HCT116 (cell line): ENCODE results near the gene CARMIL1. TPM values are rescaled to one million over a fixed set of nuclear protein-coding genes. Genes with fewer than 3 reads are reported as not detected.

ENCODE experiments used
- ATAC-seq: fragments of 200-7000 bp; cut with Tn5 transposase; 2 replicates; pipeline ENCODE4 v1.9.1; 2020; ENCODE audit warnings: mild to moderate bottlenecking, moderate library complexity
- BruUV-seq: library from RNA; stranded (reverse); fragments of 400-500 nt; replicated peaks from 2 replicates; lab custom pipeline; 2021; lab: Mats Ljungman, UMichigan
- CTCF ChIA-PET: fragments of 300-600 bp; sonication (Branson Sonifier 250); formaldehyde crosslinking; loops from one replicate; lab custom pipeline; 2021; ENCODE audit warnings: antibody characterized with exemption; lab: Charles Lee
- POLR2A ChIA-PET: fragments of 300-600, 350-600 bp; sonication (Branson Sonifier 250); formaldehyde crosslinking; loops from one replicate; lab custom pipeline; 2021; ENCODE audit warnings: antibody characterized with exemption; lab: Charles Lee
- RAD21 ChIA-PET, 2 experiments: fragments of 300-600 bp; sonication (Branson Sonifier 250); formaldehyde crosslinking; loops; one replicate each; lab custom pipeline; 2023; ENCODE audit warnings: low total read pairs in 2 of 2; ENCODE audit not compliant: uncharacterized antibody in 2 of 2, unreplicated experiment in 2 of 2, low non-redundant PET in 1 of 2; lab: Charles Lee
- DNase-seq: peaks from one replicate; pipeline ENCODE4 v3.0.0-alpha.2; 2010; ENCODE audit warnings: low read depth, low spot score
- H2AFZ ChIP-seq: fragments of 200-600 bp; shearing (Covaris generic), sonication (generic); 2 replicates; pipeline ENCODE4 v1.6.1; 2017; ENCODE audit warnings: low read depth, mixed run types, mixed read lengths, antibody characterized with exemption, low read length; ENCODE audit not compliant: poor library complexity, severe bottlenecking
- H3K27ac ChIP-seq: 2 replicates; pipeline ENCODE4 v1.5.1; 2012; ENCODE audit warnings: low read depth, low read length
- H3K27me3 ChIP-seq: fragments of 200-600 bp; sonication (generic); 2 replicates; pipeline ENCODE4 v1.6.1; 2016; ENCODE audit warnings: mixed run types, low read length, mixed read lengths; ENCODE audit not compliant: insufficient read depth
- H3K36me3 ChIP-seq, 2 experiments: fragments of 200-500 bp in 1 of 2; fragments of 200-600 bp in 1 of 2; sonication (Bioruptor generic) in 1 of 2; sonication (generic) in 1 of 2; 2 replicates each; pipeline versions ENCODE4 v1.5.1 to v1.6.1; 2014 to 2016; ENCODE audit warnings: low read length in 2 of 2, inconsistent platforms in 1 of 2, mixed read lengths in 1 of 2, mixed run types in 1 of 2; ENCODE audit not compliant: insufficient read depth in 2 of 2, control insufficient read depth in 1 of 2
- H3K4me1 ChIP-seq, 2 experiments: fragments of 200-600 bp in 1 of 2; sonication (generic) in 1 of 2; 2 replicates each; pipeline versions ENCODE4 v1.5.1 to v1.6.1; 2012 to 2017; ENCODE audit warnings: low read length in 2 of 2, inconsistent platforms in 1 of 2, mild to moderate bottlenecking in 1 of 2, mixed read lengths in 1 of 2, mixed run types in 1 of 2, moderate library complexity in 1 of 2; ENCODE audit not compliant: insufficient read depth in 2 of 2, control insufficient read depth in 1 of 2
- H3K4me2 ChIP-seq: fragments of 200-600 bp; sonication (generic); 2 replicates; pipeline ENCODE4 v1.6.1; 2017; ENCODE audit warnings: mixed run types, low read length, mixed read lengths
- H3K4me3 ChIP-seq, 2 experiments: fragments of 200-600 bp in 1 of 2; sonication (generic) in 1 of 2; replicated peaks in 1 of 2; 2 replicates each; pipeline ENCODE4 v1.5.1; 2011 to 2016; ENCODE audit warnings: low read length in 2 of 2, control low read depth in 1 of 2, low read depth in 1 of 2, mild to moderate bottlenecking in 1 of 2, mixed read lengths in 1 of 2, mixed run types in 1 of 2
- H3K79me2 ChIP-seq: fragments of 200-600 bp; sonication (generic); 2 replicates; pipeline ENCODE4 v1.6.1; 2017; ENCODE audit warnings: mild to moderate bottlenecking, mixed run types, low read length, moderate library complexity, mixed read lengths; ENCODE audit not compliant: insufficient read depth
- H3K9ac ChIP-seq: fragments of 200-600 bp; sonication (generic); 2 replicates; pipeline ENCODE4 v1.6.1; 2016; ENCODE audit warnings: low read length, mixed read lengths
- H3K9me2 ChIP-seq: fragments of 200-600 bp; sonication (generic), shearing (Covaris generic); 2 replicates; pipeline ENCODE4 v1.6.1; 2017; ENCODE audit warnings: mixed run types, mild to moderate bottlenecking, moderate library complexity; ENCODE audit not compliant: insufficient read depth
- H3K9me3 ChIP-seq, 2 experiments: fragments of 200-500 bp in 1 of 2; fragments of 200-600 bp in 1 of 2; sonication (Bioruptor generic) in 1 of 2; sonication (generic) in 1 of 2; 2 replicates each; pipeline ENCODE4 v1.6.1; 2014 to 2017; ENCODE audit warnings: low read length in 2 of 2, mixed read lengths in 2 of 2, inconsistent platforms in 1 of 2, low read depth in 1 of 2, mild to moderate bottlenecking in 1 of 2, mixed run types in 1 of 2, moderate library complexity in 1 of 2; ENCODE audit not compliant: control insufficient read depth in 1 of 2, insufficient read depth in 1 of 2
- H4K20me1 ChIP-seq: fragments of 200-600 bp; sonication (generic), shearing (Covaris generic); 2 replicates; pipeline ENCODE4 v1.6.1; 2017; ENCODE audit warnings: mixed run types, mild to moderate bottlenecking, moderate library complexity; ENCODE audit not compliant: insufficient read depth
- CEBPB ChIP-seq: IDR thresholded peaks from 2 replicates; pipeline ENCODE4 v1.6.1; 2012; ENCODE audit warnings: low read depth
- EGR1 ChIP-seq: IDR thresholded peaks from 2 replicates; pipeline ENCODE4 v1.6.1; 2012; ENCODE audit warnings: low read depth
- ELF1 ChIP-seq: IDR thresholded peaks from 2 replicates; pipeline ENCODE4 v1.6.1; 2012; ENCODE audit warnings: low read depth, borderline replicate concordance
- EZH2 ChIP-seq: fragments of 200-600 bp; sonication (generic); IDR thresholded peaks from 2 replicates; pipeline ENCODE4 v1.6.1; 2017; ENCODE audit warnings: antibody characterized with exemption, mixed run types
- FOSL1 ChIP-seq: IDR thresholded peaks from 2 replicates; pipeline ENCODE4 v1.6.1; 2012; ENCODE audit warnings: low read depth
- MAX ChIP-seq: IDR thresholded peaks from 2 replicates; pipeline ENCODE4 v1.6.1; 2012
- POLR2A ChIP-seq: IDR thresholded peaks from 2 replicates; pipeline ENCODE4 v1.7.0; 2011; ENCODE audit warnings: borderline replicate concordance; ENCODE audit not compliant: insufficient read depth, insufficient read length; ENCODE audit errors: extremely low read depth
- RAD21 ChIP-seq: IDR thresholded peaks from 2 replicates; pipeline ENCODE4 v1.6.1; 2012; ENCODE audit warnings: low read depth, mild to moderate bottlenecking
- SP1 ChIP-seq: IDR thresholded peaks from 2 replicates; pipeline ENCODE4 v1.6.1; 2012; ENCODE audit warnings: low read depth
- ZNF274 ChIP-seq: fragments of 200-500 bp; sonication (Bioruptor generic); IDR thresholded peaks from 2 replicates; pipeline ENCODE4 v1.6.1; 2014; ENCODE audit warnings: mild to moderate bottlenecking, low read depth, low read length, inconsistent platforms
- intact Hi-C: fragments of 100-400 bp; cut with micrococcal nuclease; formaldehyde crosslinking; loops from 2 replicates; pipeline ENCODE4 v1.10.0; 2022
- total RNA-seq: library from RNA; stranded (reverse); gene quantifications from one replicate; pipeline ENCODE4 v1.2.1, GENCODE V29; 2021; ENCODE audit not compliant: unreplicated experiment
- TF ChIP-seq, protein P1 (sequence below): IDR thresholded peaks from 2 replicates; pipeline ENCODE4 v1.6.1; 2011; ENCODE audit warnings: mild to moderate bottlenecking, low read length, moderate library complexity; ENCODE audit not compliant: insufficient replicate concordance; ENCODE audit errors: extremely low read depth
- TF ChIP-seq, protein P2 (sequence below): IDR thresholded peaks from 2 replicates; pipeline ENCODE4 v1.6.1; 2012; ENCODE audit warnings: low read depth

CARMIL1 gene
- total RNA-seq, 1 experiment from 2014 or later = 21.7 TPM

GRCh38 chr6:25456249-25457040 is 177.3 kb downstream of the CARMIL1 start:
- no peak overlapping the region for H2AFZ ChIP-seq
- ChIA-PET POLR2A (no interaction called here), CTCF (no interaction called here), RAD21 (no interaction called here)
- no peaks in the 10 kb centered on the region for H3K9me3 ChIP-seq
- H3K4me1 ChIP-seq = peaks cover 10 to 27% of the 10 kb centered on the region in 2 experiments
- H3K9me2 ChIP-seq = no peaks in the 10 kb centered on the region
- no peaks in the 10 kb centered on the region for H4K20me1 ChIP-seq
- no peak overlapping the region for H3K4me2 ChIP-seq
- H3K36me3 ChIP-seq = no peaks in the 10 kb centered on the region
- no peak overlapping the region for H3K9ac ChIP-seq
- H3K27me3 ChIP-seq = no peaks in the 10 kb centered on the region
- ATAC-seq (no peak), DNase-seq (no peak)
- no peak overlapping the region for H3K27ac ChIP-seq
- no peak for TF ChIP-seq ELF1
- TF ChIP-seq EGR1 = no peak
- TF ChIP-seq, protein P1, sequence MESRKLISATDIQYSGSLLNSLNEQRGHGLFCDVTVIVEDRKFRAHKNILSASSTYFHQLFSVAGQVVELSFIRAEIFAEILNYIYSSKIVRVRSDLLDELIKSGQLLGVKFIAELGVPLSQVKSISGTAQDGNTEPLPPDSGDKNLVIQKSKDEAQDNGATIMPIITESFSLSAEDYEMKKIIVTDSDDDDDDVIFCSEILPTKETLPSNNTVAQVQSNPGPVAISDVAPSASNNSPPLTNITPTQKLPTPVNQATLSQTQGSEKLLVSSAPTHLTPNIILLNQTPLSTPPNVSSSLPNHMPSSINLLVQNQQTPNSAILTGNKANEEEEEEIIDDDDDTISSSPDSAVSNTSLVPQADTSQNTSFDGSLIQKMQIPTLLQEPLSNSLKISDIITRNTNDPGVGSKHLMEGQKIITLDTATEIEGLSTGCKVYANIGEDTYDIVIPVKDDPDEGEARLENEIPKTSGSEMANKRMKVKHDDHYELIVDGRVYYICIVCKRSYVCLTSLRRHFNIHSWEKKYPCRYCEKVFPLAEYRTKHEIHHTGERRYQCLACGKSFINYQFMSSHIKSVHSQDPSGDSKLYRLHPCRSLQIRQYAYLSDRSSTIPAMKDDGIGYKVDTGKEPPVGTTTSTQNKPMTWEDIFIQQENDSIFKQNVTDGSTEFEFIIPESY = no peak
- TF ChIP-seq EZH2 = no peak
- TF ChIP-seq MAX = no peak
- no peak overlapping the region for H3K4me3 ChIP-seq
- intact Hi-C loops = no loop called here
- no peaks in the 10 kb centered on the region for H3K79me2 ChIP-seq
- BruUV-seq = no TSS peak

GRCh38 chr6:25457516-25457915 is 178.3 kb downstream of the CARMIL1 start:
- no peaks in the 10 kb centered on the region for H3K9me3 ChIP-seq
- ChIA-PET POLR2A (no interaction called here), RAD21 (interaction anchor here in 1 of 2 experiments (0.8 kb wide), 1 partner anchor 178 kb away, joined by 3 read pairs; the partner anchor contains the start of gene CARMIL1), CTCF (interaction anchor here (0.7 kb wide), 1 partner anchor 32 kb away, joined by 3 read pairs; no protein-coding TSS in a partner anchor)
- BruUV-seq = no TSS peak
- no peaks in the 10 kb centered on the region for H3K79me2 ChIP-seq
- no peak overlapping the region for H3K4me3 ChIP-seq
- H3K9me2 ChIP-seq = no peaks in the 10 kb centered on the region
- no peak overlapping the region for H2AFZ ChIP-seq
- H3K27me3 ChIP-seq = no peaks in the 10 kb centered on the region
- no peak overlapping the region for H3K27ac ChIP-seq
- no peaks in the 10 kb centered on the region for H4K20me1 ChIP-seq
- H3K4me2 ChIP-seq = peak overlapping the region; percentile 64; the same call in 1 of the 2 replicates
- intact Hi-C loops = no loop called here
- H3K4me1 ChIP-seq = peaks cover 10 to 27% of the 10 kb centered on the region in 2 experiments
- DNase-seq (no peak), ATAC-seq (no peak)
- H3K36me3 ChIP-seq = no peaks in the 10 kb centered on the region
- H3K9ac ChIP-seq = no peak overlapping the region
- TF ChIP-seq, protein P2, sequence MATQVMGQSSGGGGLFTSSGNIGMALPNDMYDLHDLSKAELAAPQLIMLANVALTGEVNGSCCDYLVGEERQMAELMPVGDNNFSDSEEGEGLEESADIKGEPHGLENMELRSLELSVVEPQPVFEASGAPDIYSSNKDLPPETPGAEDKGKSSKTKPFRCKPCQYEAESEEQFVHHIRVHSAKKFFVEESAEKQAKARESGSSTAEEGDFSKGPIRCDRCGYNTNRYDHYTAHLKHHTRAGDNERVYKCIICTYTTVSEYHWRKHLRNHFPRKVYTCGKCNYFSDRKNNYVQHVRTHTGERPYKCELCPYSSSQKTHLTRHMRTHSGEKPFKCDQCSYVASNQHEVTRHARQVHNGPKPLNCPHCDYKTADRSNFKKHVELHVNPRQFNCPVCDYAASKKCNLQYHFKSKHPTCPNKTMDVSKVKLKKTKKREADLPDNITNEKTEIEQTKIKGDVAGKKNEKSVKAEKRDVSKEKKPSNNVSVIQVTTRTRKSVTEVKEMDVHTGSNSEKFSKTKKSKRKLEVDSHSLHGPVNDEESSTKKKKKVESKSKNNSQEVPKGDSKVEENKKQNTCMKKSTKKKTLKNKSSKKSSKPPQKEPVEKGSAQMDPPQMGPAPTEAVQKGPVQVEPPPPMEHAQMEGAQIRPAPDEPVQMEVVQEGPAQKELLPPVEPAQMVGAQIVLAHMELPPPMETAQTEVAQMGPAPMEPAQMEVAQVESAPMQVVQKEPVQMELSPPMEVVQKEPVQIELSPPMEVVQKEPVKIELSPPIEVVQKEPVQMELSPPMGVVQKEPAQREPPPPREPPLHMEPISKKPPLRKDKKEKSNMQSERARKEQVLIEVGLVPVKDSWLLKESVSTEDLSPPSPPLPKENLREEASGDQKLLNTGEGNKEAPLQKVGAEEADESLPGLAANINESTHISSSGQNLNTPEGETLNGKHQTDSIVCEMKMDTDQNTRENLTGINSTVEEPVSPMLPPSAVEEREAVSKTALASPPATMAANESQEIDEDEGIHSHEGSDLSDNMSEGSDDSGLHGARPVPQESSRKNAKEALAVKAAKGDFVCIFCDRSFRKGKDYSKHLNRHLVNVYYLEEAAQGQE = no peak
- TF ChIP-seq FOSL1 (no peak), SP1 (no peak), CEBPB (no peak), POLR2A (no peak), EGR1 (no peak), RAD21 (no peak), ELF1 (no peak), ZNF274 (no peak)
